Right lobe of liver (tissue), 6 donors: ENCODE results near the gene SLC6A8. TPM values are rescaled to one million over a fixed set of nuclear protein-coding genes. Genes with fewer than 3 reads are reported as not detected.
A peak's percentile ranks its signal among the peaks of the same experiment; 100 is the strongest.

Experiments used
- ATAC-seq, 4 donors: fragments of 200-7000 bp; cut with Tn5 transposase; one replicate each; pipeline ENCODE4 v1.9.1; 2020; ENCODE audit warnings: mild to moderate bottlenecking in 4 of 4, moderate library complexity in 4 of 4
- DNase-seq, 3 donors: peaks; one replicate each; pipeline ENCODE4 v3.0.0-alpha.2; 2020
- H3K27ac ChIP-seq, 3 donors: fragments of 200-600 bp; one replicate each; pipeline ENCODE4 v1.8.0; 2022
- H3K27me3 ChIP-seq, 2 donors: fragments of 200-600 bp; one replicate each; pipeline ENCODE4 v1.8.0; 2022
- H3K36me3 ChIP-seq, 4 donors: fragments of 200-600 bp; sonication (generic) in 1 of 4; one replicate each; pipeline versions ENCODE4 v1.5.1 to v1.8.0; 2017 to 2022; ENCODE audit warnings: control low read depth in 1 of 4
- H3K4me1 ChIP-seq, 4 donors: fragments of 200-600 bp; sonication (generic) in 1 of 4; one replicate each; pipeline versions ENCODE4 v1.5.1 to v1.8.0; 2017 to 2022; ENCODE audit warnings: control low read depth in 1 of 4
- H3K4me3 ChIP-seq, 3 donors: fragments of 200-600 bp; one replicate each; pipeline ENCODE4 v1.8.0; 2022
- H3K9me3 ChIP-seq, 4 donors: fragments of 200-600 bp; sonication (generic) in 1 of 4; one replicate each; pipeline versions ENCODE4 v1.5.1 to v1.8.0; 2017 to 2022; ENCODE audit warnings: control low read depth in 1 of 4
- CTCF ChIP-seq, 4 donors: fragments of 200-600 bp in 3 of 4; fragments of 450-650 bp in 1 of 4; IDR thresholded peaks; one replicate each; pipeline versions ENCODE4 v1.5.1 to v1.8.0; 2016 to 2022; ENCODE audit warnings: antibody characterized with exemption in 4 of 4, mild to moderate bottlenecking in 2 of 4
- POLR2A ChIP-seq: fragments of 450-650 bp; IDR thresholded peaks from one replicate; pipeline ENCODE4 v1.6.1; 2017; ENCODE audit warnings: antibody characterized with exemption, mild to moderate bottlenecking
- WGBS: methylation state at CpG from one replicate; pipeline ENCODE4 v1.1.6; 2018; ENCODE audit warnings: low coverage, low lambda C conversion rate; ENCODE audit not compliant: insufficient coverage; ENCODE audit errors: missing lambda C conversion rate; 5-methylcytosine and 5-hydroxymethylcytosine counted together
- intact Hi-C, 2 donors: fragments of 100-400 bp; cut with DNase I; formaldehyde crosslinking; loops; one replicate each; pipeline versions ENCODE4 v1.11.2 to v1.14.1; 2022
- total RNA-seq, 6 experiments: library from RNA; depleted of rRNA in 2 of 6; stranded (reverse); fragments of >200 nt in 2 of 6; fragmentation: NEBNext Ultra II Directional in 3 of 6; extraction: Animal tissue kit (Norgen Biotek cat#: 25700) in 3 of 6; gene quantifications; one replicate each; pipeline versions ENCODE4 v1.1.0 to v1.2.4, GENCODE V29; 2016 to 2023
- donor health status: DM: no; HTN: yes; CAD: no.
- donor health status: DM: no; HTN: no; CAD: no.
- donor health status: DM: no; HTN: no; CAD: no.
- donor health status: DM: no; HTN: yes; CAD: no.
- donor health status: DM: no; HTN: yes; CAD: no.

SLC6A8 gene
- total RNA-seq, 6 experiments from 2014 or later = 1.6 to 9.2 (median 2.9) TPM

GRCh38 chrX:153725832-153726285 is 38.1 kb downstream of the SLC6A8 start:
- peak in 1 of 3 donors; percentile 66 for DNase-seq
- TF ChIP-seq POLR2A (no peak), CTCF (IDR thresholded peaks at IDR 0.05) (no peak)
- Histone ChIP-seq H3K27me3 (no peaks in the 10 kb centered on the region), H3K9me3 (no peaks in the 10 kb centered on the region), H3K36me3 (peaks cover 0 to under 1% (median 0%) of the 10 kb centered on the region in 4 donors), H3K27ac (peak overlapping the region; percentile 60 to 71 (median 64)), H3K4me3 (peak overlapping the region in 2 of 3 donors; percentile 14 to 42), H3K4me1 (peaks cover 0 to 14% (median 0%) of the 10 kb centered on the region in 4 donors)
- ATAC-seq = no peak
- intact Hi-C loops = no loop called here
- WGBS = 64% methylated on average over 3 of the region's 35 CpGs

GRCh38 chrX:153726286-153727122 is 38.8 kb downstream of the SLC6A8 start:
- 7% methylated on average over 3 of the region's 35 CpGs for WGBS
- Histone ChIP-seq H3K9me3 (no peaks in the 10 kb centered on the region), H3K27me3 (no peaks in the 10 kb centered on the region), H3K36me3 (no peaks in the 10 kb centered on the region), H3K4me1 (peaks cover 0 to 14% (median 0%) of the 10 kb centered on the region in 4 donors), H3K27ac (peak overlapping the region; percentile 60 to 71 (median 64)), H3K4me3 (peak overlapping the region in 2 of 3 donors; percentile 14 to 42)
- ATAC-seq = peak; percentile 30 to 40 (median 36)
- peak; percentile 65 to 77 (median 69) for DNase-seq
- intact Hi-C loops = no loop called here
- TF ChIP-seq POLR2A (peak; percentile 29), CTCF (IDR thresholded peaks at IDR 0.05) (no peak)

- peaks cover 0 to 12% (median 0%) of the 10 kb centered on the region in 4 donors for H3K4me1 ChIP-seq
- no peaks in the 10 kb centered on the region for H3K36me3 ChIP-seq
- H3K27me3 ChIP-seq = no peaks in the 10 kb centered on the region
- H3K27ac ChIP-seq = peak overlapping the region; percentile 60 to 71 (median 64)
- intact Hi-C loops = no loop called here
- H3K9me3 ChIP-seq = no peaks in the 10 kb centered on the region
- ATAC-seq = peak; percentile 3 to 44 (median 22)
- no peak for TF ChIP-seq CTCF (IDR thresholded peaks at IDR 0.05)
- no peak for TF ChIP-seq POLR2A
- H3K4me3 ChIP-seq = peak overlapping the region in 2 of 3 donors; percentile 14 to 42
- 30% methylated on average over 6 of the region's 23 CpGs for WGBS
- DNase-seq = peak; percentile 68 to 84 (median 81)
Measured at GRCh38 chrX:153727123-153727931, 39.6 kb downstream of the SLC6A8 start.

GRCh38 chrX:153728095-153728494 is 40.4 kb downstream of the SLC6A8 start:
- Histone ChIP-seq H3K4me3 (no peak overlapping the region), H3K9me3 (no peaks in the 10 kb centered on the region), H3K27me3 (no peaks in the 10 kb centered on the region), H3K4me1 (peaks cover 0 to 7% (median 0%) of the 10 kb centered on the region in 4 donors), H3K36me3 (no peaks in the 10 kb centered on the region), H3K27ac (no peak overlapping the region)
- intact Hi-C loops = no loop called here
- no peak for ATAC-seq
- TF ChIP-seq POLR2A (no peak), CTCF (IDR thresholded peaks at IDR 0.05) (no peak)
- DNase-seq = no peak
- 83% methylated on average over 2 of the region's 6 CpGs for WGBS
